Glutamatergic neuron (in vitro differentiated cells): Measurements from ENCODE around the gene ZNF580. TPM values are rescaled to one million over a fixed set of nuclear protein-coding genes. Genes with fewer than 3 reads are reported as not detected.

Source experiments
- DNase-seq: peaks from one replicate; pipeline ENCODE4 v3.0.0; 2022
- H3K27ac Mint-ChIP-seq: one replicate; pipeline ENCODE4 v1.8.0; 2020; ENCODE audit warnings: mild to moderate bottlenecking, mixed read lengths, inconsistent platforms; ENCODE audit not compliant: unreplicated experiment
- H3K27me3 Mint-ChIP-seq: one replicate; pipeline ENCODE4 v1.8.0; 2020; ENCODE audit warnings: mild to moderate bottlenecking, moderate library complexity, mixed read lengths, inconsistent platforms; ENCODE audit not compliant: unreplicated experiment
- H3K36me3 Mint-ChIP-seq: one replicate; pipeline ENCODE4 v1.8.0; 2020; ENCODE audit warnings: mild to moderate bottlenecking, mixed read lengths, inconsistent platforms; ENCODE audit not compliant: unreplicated experiment
- H3K4me1 Mint-ChIP-seq: one replicate; pipeline ENCODE4 v1.8.0; 2020; ENCODE audit warnings: mild to moderate bottlenecking, low read depth, mixed read lengths, inconsistent platforms; ENCODE audit not compliant: unreplicated experiment
- H3K4me3 Mint-ChIP-seq: one replicate; pipeline ENCODE4 v1.8.0; 2020; ENCODE audit warnings: mild to moderate bottlenecking, mixed read lengths, inconsistent platforms; ENCODE audit not compliant: unreplicated experiment
- H3K9me3 Mint-ChIP-seq: one replicate; pipeline ENCODE4 v1.8.0; 2020; ENCODE audit warnings: mild to moderate bottlenecking, moderate library complexity, mixed read lengths, inconsistent platforms; ENCODE audit not compliant: unreplicated experiment
- CTCF ChIP-seq: fragments of 200-600 bp; sonication (generic); IDR thresholded peaks from one replicate; pipeline ENCODE4 v1.5.0; 2021; ENCODE audit not compliant: partially characterized antibody, unreplicated experiment
- total RNA-seq: library from RNA; stranded (reverse); fragmentation: NEBNext Ultra II Directional; extraction: Animal tissue kit (Norgen Biotek cat#: 25700); gene quantifications from one replicate; pipeline ENCODE4 v1.2.1, GENCODE V29; 2021; ENCODE audit not compliant: unreplicated experiment

The ZNF580 gene
- total RNA-seq, 1 donor from 2014 or later = 43.6 TPM

GRCh38 chr19:55667006-55667381, 26.2 kb downstream of the ZNF580 start:
- Mint-ChIP-seq H3K9me3 (peaks cover 20% of the 10 kb centered on the region), H3K4me3 (no peak overlapping the region), H3K27me3 (peaks cover 10% of the 10 kb centered on the region), H3K4me1 (peaks cover 8% of the 10 kb centered on the region), H3K36me3 (no peaks in the 10 kb centered on the region), H3K27ac (peak overlapping the region; percentile 5)
- DNase-seq = no peak
- no peak for TF ChIP-seq CTCF

DNA sequence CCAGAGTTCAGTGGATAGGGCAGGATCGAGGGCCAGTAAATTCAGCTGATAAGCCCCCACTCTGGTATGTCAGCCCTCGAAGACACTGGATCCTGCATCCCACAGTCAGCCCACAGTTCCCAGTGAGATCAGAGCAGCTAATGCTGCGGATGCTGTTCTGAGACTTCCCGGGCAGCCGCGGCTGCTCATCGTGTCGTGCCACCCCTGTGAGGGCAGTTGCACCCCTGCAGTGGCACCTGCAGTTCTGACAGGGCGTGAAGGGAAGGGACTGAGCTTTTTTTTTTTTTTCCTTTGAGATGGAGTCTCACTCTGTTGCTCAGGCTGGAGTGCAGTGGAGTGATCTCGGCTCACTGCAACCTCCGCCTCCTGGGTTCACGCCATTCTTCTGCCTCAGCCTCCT, 26.7 kb downstream of the ZNF580 start:
- Mint-ChIP-seq H3K36me3 (no peaks in the 10 kb centered on the region), H3K4me1 (peaks cover 11% of the 10 kb centered on the region)

GRCh38 chr19:55667958-55668357, 27.2 kb downstream of the ZNF580 start:
- H3K36me3 Mint-ChIP-seq = no peaks in the 10 kb centered on the region

More for the DNA sequence above, 26.7 kb downstream of the ZNF580 start:
- TF ChIP-seq CTCF = no peak
- Mint-ChIP-seq H3K27me3 (peaks cover 10% of the 10 kb centered on the region), H3K4me3 (no peak overlapping the region), H3K27ac (peak overlapping the region; percentile 5), H3K9me3 (peaks cover 21% of the 10 kb centered on the region)
- no peak for DNase-seq

DNA sequence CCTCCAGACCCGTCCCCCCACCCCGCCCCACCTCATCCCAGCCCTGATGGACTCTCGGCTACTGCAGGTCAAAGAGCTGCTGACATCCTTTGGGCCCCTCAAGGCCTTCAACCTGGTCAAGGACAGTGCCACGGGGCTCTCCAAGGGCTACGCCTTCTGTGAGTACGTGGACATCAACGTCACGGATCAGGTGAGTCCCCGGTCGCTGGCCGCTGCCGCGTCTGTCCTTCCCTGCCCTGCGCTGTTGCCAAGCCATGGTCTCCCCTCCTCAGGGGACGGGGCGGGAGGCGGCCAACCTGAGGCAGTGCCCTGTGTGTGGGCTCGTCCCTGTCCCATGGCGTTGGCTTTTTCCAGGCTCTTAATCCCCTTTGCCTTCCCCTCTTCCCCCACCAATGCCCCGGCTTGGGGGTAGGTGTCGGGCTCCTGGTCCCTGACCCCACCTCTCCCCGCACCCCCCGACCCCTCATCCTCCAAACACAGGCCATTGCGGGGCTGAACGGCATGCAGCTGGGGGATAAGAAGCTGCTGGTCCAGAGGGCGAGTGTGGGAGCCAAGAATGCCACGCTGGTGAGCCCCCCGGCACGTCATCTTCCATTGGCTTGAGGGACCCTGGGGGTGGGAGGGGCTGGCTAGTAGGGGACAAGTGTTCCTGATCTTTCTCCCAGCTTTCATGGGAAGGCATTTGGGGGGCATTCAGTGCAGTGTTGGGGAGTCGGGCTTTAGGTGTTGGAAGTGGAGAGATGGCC, 28.0 kb downstream of the ZNF580 start:
- no peak overlapping the region for H3K4me3 Mint-ChIP-seq
- peaks cover 12% of the 10 kb centered on the region for H3K27me3 Mint-ChIP-seq
- peaks cover 21% of the 10 kb centered on the region for H3K9me3 Mint-ChIP-seq
- H3K4me1 Mint-ChIP-seq = peaks cover 11% of the 10 kb centered on the region
- H3K36me3 Mint-ChIP-seq = no peaks in the 10 kb centered on the region
- DNase-seq = no peak
- TF ChIP-seq CTCF = no peak
- no peak overlapping the region for H3K27ac Mint-ChIP-seq

More at GRCh38 chr19:55667958-55668357, 27.2 kb downstream of the ZNF580 start:
- no peak for TF ChIP-seq CTCF
- no peak overlapping the region for H3K27ac Mint-ChIP-seq
- peaks cover 21% of the 10 kb centered on the region for H3K9me3 Mint-ChIP-seq
- no peak overlapping the region for H3K4me3 Mint-ChIP-seq
- no peak for DNase-seq
- H3K27me3 Mint-ChIP-seq = peaks cover 10% of the 10 kb centered on the region
- H3K4me1 Mint-ChIP-seq = peaks cover 11% of the 10 kb centered on the region
